Measurements from ENCODE around the gene MRPL49.

MRPL49 gene

GRCh38 chr11:65103476-65103875 lies 18.6 kb upstream of the MRPL49 start:
- no peak for DNase-seq

DNA sequence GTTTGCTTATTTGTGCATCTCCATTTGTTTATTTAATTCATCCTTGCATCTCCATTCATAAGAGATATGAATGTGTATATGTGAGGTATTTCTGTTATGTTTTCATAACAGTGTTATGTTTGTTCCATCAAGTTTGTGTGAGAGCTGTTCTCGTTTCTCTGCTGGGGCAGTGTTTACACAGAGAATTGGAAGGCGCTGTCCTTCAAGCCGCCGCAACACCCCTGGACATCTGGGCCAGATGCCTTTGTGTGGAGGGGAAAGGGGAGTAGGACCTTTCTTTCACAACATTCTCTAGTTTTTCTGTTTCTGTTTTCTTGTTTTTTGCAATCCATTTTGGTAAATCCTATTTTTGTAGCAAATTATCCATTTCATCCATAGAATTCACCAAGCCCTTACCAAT lies 17.5 kb upstream of the MRPL49 start:
- DNase-seq = no peak

DNA sequence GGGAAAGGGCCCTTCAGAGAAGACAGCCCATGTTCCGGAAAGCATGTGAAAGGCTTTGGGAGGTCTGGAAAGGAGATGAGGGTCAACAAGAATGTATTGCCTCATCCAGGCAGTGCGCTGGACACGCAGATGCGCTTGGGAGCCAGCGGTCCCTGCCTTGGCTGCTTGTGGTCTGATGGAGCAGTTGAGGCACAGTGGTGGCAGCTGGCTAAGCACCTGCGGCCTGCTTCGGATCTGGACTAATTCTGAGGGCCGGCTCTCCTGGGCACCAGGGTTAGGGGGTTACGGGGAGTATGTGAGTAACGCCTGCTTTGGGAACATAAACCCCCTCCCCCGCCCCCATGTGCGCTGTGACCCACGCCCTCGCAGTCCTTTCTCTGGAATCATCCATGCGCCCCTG lies 15.0 kb upstream of the MRPL49 start:
- no peak for DNase-seq

- DNase-seq = no peak
Observed at GRCh38 chr11:65107751-65108468, 14.2 kb upstream of the MRPL49 start.

DNA sequence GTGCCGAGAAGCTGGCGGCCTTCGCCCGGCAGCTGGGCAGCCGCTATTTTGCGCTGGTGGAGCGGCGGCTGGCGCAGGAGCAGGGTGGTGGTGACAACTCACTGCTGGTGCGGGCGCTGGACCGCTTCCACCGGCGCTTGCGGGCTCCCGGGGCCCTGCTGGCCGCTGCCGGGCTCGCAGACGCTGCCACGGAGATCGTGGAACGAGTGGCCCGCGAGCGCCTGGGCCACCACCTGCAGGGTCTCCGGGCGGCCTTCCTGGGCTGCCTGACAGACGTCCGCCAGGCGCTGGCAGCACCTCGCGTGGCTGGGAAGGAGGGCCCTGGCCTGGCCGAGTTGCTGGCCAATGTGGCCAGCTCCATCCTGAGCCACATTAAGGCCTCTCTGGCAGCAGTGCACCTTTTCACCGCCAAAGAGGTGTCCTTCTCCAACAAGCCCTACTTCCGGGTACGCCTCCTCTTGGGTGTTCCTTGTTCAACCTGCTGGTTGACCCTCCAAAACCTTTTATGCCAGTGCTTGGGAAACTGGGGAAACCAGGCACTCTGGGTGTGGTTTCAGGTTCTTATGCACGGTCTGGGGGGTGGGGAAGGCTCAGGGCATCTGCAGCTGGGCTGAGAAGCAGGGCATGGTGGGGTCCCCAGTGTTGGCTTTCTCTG lies 13.5 kb upstream of the MRPL49 start:
- DNase-seq = no peak

- DNase-seq = no peak
Observed at GRCh38 chr11:65109231-65110198, 12.6 kb upstream of the MRPL49 start.

DNA sequence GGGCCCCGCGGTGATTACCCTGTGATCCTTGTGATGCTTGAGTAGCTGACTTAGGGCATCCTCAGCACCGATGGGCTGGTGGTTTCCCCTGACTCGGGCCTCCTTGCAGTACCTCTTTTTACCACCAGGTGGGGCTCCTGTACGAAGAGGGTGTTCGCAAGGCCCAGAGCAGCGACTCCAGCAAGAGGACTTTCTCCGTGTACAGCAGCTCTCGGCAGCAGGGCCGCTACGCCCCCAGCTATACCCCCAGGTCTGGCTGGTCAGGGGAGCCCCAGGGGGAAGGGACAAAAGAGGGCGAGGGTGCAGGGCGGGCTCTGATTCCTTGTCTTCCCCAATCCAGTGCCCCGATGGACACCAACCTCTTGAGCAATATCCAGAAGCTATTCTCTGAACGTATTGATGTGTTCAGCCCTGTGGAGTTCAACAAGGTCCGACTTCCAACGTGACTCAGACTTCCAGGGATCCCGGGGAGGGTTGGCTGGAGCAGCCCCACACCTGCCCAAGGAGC lies 11.7 kb upstream of the MRPL49 start:
- DNase-seq = peak; percentile 94

DNA sequence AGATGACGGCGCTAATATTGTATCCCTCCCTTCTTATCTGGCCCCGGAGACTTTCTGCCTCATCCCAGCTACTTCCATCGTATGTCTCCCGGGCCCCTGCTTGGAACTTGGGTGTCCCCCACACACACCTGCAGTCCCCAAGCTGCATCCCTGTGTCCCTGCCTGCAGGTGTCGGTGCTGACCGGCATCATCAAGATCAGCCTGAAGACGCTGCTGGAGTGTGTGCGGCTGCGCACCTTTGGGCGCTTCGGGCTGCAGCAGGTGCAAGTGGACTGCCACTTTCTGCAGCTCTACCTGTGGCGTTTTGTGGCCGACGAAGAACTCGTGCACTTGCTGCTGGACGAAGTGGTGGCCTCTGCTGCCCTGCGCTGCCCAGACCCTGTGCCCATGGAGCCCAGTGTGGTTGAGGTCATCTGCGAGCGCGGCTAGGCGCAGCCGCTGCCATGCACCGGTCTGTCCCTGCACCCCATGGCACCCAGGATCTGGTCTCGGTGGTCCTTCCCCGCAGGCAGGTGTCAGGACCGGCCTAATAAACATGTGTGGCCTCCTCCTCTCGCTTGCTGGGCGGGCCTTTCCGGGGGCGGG lies 10.9 kb upstream of the MRPL49 start:
- no peak for DNase-seq

GRCh38 chr11:65111744-65112545 lies 10.2 kb upstream of the MRPL49 start, which contains the start of gene TM7SF2:
TM7SF2 (plus strand) TSS chr11:65111872; CDS start chr11:65112016, 144 bp downstream.
- peak; percentile 92 for DNase-seq

GRCh38 chr11:65112546-65113360 lies 9.4 kb upstream of the MRPL49 start:
- DNase-seq = peak; percentile 70

GRCh38 chr11:65113361-65113756 lies 8.8 kb upstream of the MRPL49 start:
- no peak for DNase-seq

DNA sequence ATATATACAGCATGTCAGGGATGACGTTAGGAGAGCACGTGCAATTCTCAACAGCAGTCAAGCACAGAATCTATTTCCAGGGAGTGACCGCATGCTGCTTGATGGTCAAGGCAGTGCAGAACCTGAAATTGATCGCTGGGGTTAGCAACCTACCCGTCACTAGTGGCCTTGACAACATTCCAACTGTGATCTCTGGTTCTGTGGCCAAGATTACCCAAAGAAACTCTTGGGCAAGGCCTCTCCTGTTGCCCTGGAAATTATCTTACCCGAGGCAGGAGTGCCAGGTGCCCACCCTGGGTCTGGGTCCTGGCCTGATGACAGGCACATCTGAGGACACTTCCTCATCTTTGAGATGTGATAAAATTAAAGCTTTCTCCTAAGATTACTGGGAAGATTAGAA lies 8.3 kb upstream of the MRPL49 start:
- DNase-seq = no peak

GRCh38 chr11:65114538-65115171 lies 7.5 kb upstream of the MRPL49 start:
- no peak for DNase-seq

GRCh38 chr11:65115361-65116082 lies 6.6 kb upstream of the MRPL49 start:
- no peak for DNase-seq

DNA sequence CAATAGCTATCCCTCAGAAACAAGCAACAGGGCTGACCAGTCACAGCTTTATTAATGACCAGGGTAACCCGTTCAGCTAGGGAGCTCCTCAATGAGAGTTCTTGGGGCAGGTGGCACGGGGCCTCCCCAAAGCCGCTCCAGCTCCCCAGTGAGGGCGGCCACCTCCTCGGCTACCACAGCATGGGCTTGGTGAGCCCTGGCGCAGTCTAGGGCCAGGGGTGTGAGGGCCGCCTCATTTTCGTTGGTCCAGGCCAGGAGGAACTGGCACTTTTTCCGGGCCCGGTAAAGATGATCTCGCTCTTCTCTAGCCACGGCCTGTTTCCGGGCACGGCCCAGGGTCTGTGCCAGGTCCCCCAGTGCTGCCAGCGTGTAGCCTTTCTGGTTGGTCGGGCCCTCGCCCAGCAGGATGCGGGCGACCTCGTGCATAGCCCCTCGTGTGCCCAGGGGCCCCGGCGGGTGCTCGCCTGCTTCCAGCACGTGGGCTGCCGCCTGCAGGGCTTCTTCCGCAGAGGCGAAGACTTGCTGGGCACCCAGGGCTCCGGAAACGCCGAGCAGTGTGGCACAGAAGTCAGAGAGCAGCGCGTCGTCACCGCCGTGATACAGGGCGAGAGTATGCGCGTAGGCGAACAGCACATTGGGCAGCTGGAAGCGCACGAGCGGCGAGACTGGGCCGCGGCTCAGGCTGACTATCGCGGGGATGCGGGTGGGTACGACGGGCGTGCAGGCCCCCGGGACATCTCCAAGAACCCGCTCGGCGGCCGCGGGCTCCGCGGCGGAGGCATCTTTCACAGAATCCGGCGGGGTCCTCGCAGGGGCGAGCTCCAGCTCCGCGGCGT lies 5.5 kb upstream of the MRPL49 start:
- DNase-seq = peak; percentile 46

DNA sequence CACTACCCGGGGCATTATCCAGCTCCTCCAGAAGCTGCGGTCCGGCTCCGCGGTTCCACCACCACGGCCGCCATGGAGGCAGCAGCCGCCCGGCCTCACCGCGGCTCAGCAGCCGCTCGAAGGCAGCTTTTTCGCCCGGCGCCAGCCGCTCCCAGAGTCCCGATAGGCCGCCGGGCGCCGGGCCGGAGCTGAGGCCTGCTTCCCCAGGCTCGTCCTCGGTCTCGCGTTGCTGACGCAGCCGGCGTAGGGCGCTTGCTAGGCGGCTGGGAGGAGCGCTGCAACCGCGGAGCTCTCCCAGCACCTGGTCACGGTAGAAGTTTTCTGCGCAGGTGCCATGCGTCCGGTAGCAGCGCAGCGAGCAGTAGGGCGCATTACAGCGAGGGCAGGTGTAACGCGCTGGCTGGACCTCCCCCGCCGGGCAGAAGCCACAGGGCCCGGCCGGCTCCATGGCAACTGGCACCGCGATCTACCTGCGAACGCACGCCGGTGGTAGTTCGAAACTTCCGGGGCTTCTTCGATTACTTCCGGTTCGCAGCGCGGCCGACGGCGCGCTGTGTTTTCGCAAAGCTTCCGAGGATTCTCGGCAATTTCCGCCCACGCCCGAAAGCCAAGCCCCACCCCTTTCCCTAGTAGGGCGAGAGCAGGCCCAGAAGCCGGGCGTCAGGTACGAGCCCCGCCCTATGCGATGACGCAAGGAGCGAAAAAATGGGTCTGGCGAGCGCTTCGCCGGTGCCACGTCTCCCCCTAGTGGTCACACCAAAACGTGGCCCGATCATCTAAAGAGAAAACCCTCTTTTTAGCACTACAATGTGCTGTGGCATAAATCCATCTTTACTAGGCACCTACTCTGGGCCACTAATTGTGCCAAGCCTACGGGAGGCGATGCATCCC lies 4.7 kb upstream of the MRPL49 start, which contains the start of gene ZNHIT2:
TSS of gene ZNHIT2 (minus strand) at position 496 of the 891 bp plus-strand sequence. CDS start at position 448, 48 bp downstream.
- DNase-seq = peak; percentile 100

- no peak for DNase-seq
Observed at GRCh38 chr11:65118097-65118837, 3.9 kb upstream of the MRPL49 start.
